Measurements from ENCODE around the gene PCDHGA8. TPM values are rescaled to one million over a fixed set of nuclear protein-coding genes. Genes with fewer than 3 reads are reported as not detected.
"Not testable (repeated sequence)": the region's sequence is repeated elsewhere in the genome, so short reads cannot be mapped to it uniquely, and the experiment has no call there.

PCDHGA8 gene
- total and polyA plus RNA-seq, 4 donors, result 0.13 to 6.8 (median 1.8) TPM

DNA sequence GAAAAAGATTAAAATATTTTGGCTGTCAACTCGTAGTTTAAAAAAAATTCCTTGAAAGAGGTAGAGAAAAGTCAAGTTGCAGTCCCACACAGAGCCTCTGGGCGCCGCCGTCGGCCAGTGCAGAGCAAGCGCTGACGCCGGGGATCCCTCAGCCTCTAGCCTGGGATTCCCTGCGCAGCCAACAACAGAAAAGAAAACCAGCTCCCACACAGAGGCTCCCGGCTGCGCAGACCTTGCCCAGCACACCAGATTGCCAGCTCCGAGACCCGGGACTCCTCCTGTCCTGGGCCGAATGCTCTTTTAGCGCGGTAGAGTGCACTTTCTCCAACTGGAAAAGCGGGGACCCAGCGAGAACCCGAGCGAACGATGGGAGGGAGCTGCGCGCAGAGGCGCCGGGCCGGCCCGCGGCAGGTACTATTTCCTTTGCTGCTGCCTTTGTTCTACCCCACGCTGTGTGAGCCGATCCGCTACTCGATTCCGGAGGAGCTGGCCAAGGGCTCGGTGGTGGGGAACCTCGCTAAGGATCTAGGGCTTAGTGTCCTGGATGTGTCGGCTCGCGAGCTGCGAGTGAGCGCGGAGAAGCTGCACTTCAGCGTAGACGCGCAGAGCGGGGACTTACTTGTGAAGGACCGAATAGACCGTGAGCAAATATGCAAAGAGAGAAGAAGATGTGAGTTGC lies 25.2 kb downstream of the PCDHGA8 start, which contains the start of gene PCDHGB7:
TSS of gene PCDHGB7 (plus strand) at position 184 of the 679 bp plus-strand sequence. CDS start at position 367, 183 bp downstream.
- H3K9me3 ChIP-seq (ENCODE audit: control insufficient read depth, low read length), result peaks cover 44% of the 10 kb centered on the region
- H3K4me1 ChIP-seq (ENCODE audit: control insufficient read depth in 1 of 2, insufficient read depth in 2 of 2, low read length in 2 of 2); H3K4me3 ChIP-seq (ENCODE audit: low read length in 2 of 2); H3K36me3 ChIP-seq (ENCODE audit: control insufficient read depth in 1 of 2, insufficient read depth in 2 of 2, low read length in 1 of 2); H3K27ac ChIP-seq (ENCODE audit: low read depth in 1 of 2, low read length in 2 of 2); H3K27me3 ChIP-seq (ENCODE audit: control insufficient read depth in 1 of 2, insufficient read depth in 2 of 2, low read length in 1 of 2): not testable (repeated sequence)
- ATAC-seq (ENCODE audit: low FRiP score) (peak; percentile 91), DNase-seq (peak in 1 of 2 donors; percentile 83)
- 6 to 10% methylated on average over 42 to 47 of the region's 47 CpGs for WGBS, 2 donors
- intact Hi-C loops (cut with DNase I), result loop anchor here in 1 of 2 donors (10.0 kb wide), 2 partner anchors 107 to 147 kb away; no protein-coding TSS in a partner anchor

DNA sequence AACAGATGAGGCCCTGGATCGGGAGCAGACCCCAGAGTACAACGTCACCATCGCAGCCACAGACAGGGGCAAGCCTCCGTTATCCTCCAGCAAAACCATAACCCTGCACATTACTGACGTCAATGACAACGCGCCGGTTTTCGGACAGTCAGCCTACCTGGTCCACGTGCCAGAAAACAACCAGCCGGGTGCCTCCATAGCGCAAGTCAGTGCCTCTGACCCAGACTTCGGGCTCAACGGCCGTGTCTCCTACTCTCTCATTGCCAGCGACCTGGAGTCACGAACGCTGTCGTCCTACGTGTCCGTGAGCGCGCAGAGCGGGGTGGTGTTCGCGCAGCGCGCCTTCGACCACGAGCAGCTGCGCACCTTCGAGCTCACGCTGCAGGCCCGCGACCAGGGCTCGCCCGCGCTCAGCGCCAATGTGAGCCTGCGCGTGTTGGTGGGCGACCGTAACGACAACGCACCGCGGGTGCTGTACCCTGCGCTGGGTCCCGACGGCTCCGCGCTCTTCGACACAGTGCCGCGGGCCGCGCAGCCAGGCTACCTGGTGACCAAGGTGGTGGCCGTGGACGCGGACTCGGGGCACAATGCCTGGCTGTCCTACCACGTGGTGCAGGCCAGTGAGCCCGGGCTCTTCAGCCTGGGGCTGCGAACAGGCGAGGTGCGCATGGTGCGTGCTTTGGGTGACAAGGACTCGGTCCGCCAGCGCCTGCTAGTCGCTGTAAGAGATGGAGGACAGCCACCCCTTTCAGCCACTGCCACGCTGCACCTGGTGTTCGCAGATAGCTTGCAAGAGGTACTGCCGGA lies 26.8 kb downstream of the PCDHGA8 start:
- intact Hi-C loops (cut with DNase I), result loop anchor here in 1 of 2 donors (10.0 kb wide), 2 partner anchors 106 to 146 kb away; no protein-coding TSS in a partner anchor
- Histone ChIP-seq H3K36me3 (ENCODE audit: control insufficient read depth in 1 of 2, insufficient read depth in 2 of 2, low read length in 1 of 2) (no peaks in the 10 kb centered on the region), H3K27ac (ENCODE audit: low read depth in 1 of 2, low read length in 2 of 2) (no peak overlapping the region), H3K4me1 (ENCODE audit: control insufficient read depth in 1 of 2, insufficient read depth in 2 of 2, low read length in 2 of 2) (no peaks in the 10 kb centered on the region), H3K4me3 (ENCODE audit: low read length in 2 of 2) (no peak overlapping the region), H3K27me3 (ENCODE audit: control insufficient read depth in 1 of 2, insufficient read depth in 2 of 2, low read length in 1 of 2) (no peaks in the 10 kb centered on the region), H3K9me3 (ENCODE audit: control insufficient read depth, low read length) (peaks cover 44% of the 10 kb centered on the region)
- WGBS, 2 donors, result 19 to 29% methylated on average over 72 to 74 of the region's 74 CpGs
- ATAC-seq (ENCODE audit: low FRiP score), result no peak
- no peak for DNase-seq

DNA sequence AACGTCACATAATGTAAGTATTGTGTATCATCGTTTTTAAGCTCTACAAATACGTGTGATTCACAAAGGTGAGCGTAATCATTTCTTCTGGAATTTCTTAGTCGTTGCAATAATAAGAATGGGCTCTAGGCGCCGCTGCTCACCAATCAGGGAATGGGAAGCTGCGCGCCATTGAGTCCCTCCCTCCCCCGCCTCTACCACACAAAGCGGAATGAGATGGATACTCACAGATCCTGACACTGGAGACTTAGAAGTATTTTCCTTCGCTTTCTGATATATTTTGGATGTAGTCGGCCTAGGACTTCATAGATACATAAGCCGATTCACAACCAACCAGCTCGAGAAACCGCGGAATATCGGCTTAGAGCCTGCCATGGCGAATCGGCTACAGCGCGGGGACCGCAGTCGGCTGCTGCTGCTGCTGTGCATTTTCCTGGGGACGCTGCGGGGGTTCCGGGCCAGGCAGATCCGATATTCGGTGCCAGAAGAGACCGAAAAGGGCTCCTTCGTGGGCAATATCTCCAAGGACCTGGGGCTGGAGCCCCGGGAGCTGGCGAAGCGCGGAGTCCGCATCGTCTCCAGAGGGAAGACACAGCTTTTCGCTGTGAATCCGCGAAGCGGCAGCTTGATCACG lies 28.5 kb downstream of the PCDHGA8 start, which contains the start of gene PCDHGA11:
TSS of gene PCDHGA11 (plus strand) at position 197 of the 634 bp plus-strand sequence. CDS start at position 374, 177 bp downstream.
- DNase-seq (no peak), ATAC-seq (ENCODE audit: low FRiP score) (no peak)
- no peak within 1 kb of the TSS for H3K27ac ChIP-seq (ENCODE audit: low read depth in 1 of 2, low read length in 2 of 2)
- peak within 1 kb of the TSS in 1 of 2 donors; percentile 0 for H3K4me3 ChIP-seq (ENCODE audit: low read length in 2 of 2)
- peaks cover 37% of the 10 kb centered on the region for H3K9me3 ChIP-seq (ENCODE audit: control insufficient read depth, low read length)
- no peaks in the 10 kb centered on the region for H3K27me3 ChIP-seq (ENCODE audit: control insufficient read depth in 1 of 2, insufficient read depth in 2 of 2, low read length in 1 of 2)
- H3K36me3 ChIP-seq (ENCODE audit: control insufficient read depth in 1 of 2, insufficient read depth in 2 of 2, low read length in 1 of 2), result no peaks in the 10 kb centered on the region
- H3K4me1 ChIP-seq (ENCODE audit: control insufficient read depth in 1 of 2, insufficient read depth in 2 of 2, low read length in 2 of 2), result no peaks in the 10 kb centered on the region
- intact Hi-C loops (cut with DNase I), result loop anchor here in 1 of 2 donors (5.0 kb wide), 2 partner anchors 49 to 106 kb away; partner anchors contain the start of genes PCDHGA6 and PCDHGB3
- 12% methylated on average over 42 of the region's 42 CpGs for WGBS, 2 donors

DNA sequence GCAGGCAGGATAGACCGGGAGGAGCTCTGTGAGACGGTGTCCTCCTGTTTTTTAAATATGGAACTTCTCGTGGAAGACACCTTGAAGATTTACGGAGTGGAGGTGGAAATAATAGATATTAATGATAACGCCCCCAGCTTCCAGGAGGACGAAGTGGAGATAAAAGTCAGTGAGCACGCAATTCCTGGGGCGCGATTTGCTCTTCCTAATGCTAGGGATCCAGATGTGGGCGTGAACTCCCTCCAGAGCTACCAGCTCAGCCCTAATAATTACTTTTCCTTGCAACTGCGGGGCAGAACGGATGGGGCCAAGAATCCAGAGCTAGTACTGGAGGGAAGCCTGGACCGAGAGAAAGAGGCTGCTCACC lies 29.0 kb downstream of the PCDHGA8 start:
- Histone ChIP-seq H3K4me1 (ENCODE audit: control insufficient read depth in 1 of 2, insufficient read depth in 2 of 2, low read length in 2 of 2) (no peaks in the 10 kb centered on the region), H3K4me3 (ENCODE audit: low read length in 2 of 2) (no peak overlapping the region), H3K36me3 (ENCODE audit: control insufficient read depth in 1 of 2, insufficient read depth in 2 of 2, low read length in 1 of 2) (no peaks in the 10 kb centered on the region), H3K27me3 (ENCODE audit: control insufficient read depth in 1 of 2, insufficient read depth in 2 of 2, low read length in 1 of 2) (no peaks in the 10 kb centered on the region), H3K9me3 (ENCODE audit: control insufficient read depth, low read length) (peaks cover 40% of the 10 kb centered on the region), H3K27ac (ENCODE audit: low read depth in 1 of 2, low read length in 2 of 2) (no peak overlapping the region)
- intact Hi-C loops (cut with DNase I), result loop anchor here in 1 of 2 donors (5.0 kb wide), 2 partner anchors 49 to 106 kb away; partner anchors contain the start of genes PCDHGA6 and PCDHGB3
- DNase-seq (no peak), ATAC-seq (ENCODE audit: low FRiP score) (no peak)
- 13% methylated on average over 13 of the region's 13 CpGs for WGBS, 2 donors

DNA sequence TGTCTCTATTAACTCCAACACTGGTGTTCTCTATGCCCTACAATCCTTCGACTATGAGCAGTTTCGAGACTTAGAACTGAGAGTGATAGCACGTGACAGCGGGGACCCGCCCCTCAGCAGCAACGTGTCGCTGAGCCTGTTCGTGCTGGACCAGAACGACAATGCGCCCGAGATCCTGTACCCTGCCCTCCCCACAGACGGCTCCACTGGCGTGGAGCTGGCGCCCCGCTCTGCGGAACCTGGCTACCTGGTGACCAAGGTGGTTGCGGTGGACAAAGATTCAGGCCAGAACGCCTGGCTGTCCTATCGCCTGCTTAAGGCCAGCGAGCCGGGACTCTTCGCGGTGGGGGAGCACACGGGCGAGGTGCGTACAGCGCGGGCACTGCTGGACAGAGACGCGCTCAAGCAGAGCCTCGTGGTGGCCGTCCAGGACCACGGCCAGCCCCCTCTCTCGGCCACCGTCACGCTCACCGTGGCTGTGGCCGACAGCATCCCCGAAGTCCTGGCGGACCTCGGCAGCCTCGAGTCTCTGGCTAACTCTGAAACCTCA lies 30.4 kb downstream of the PCDHGA8 start:
- no peak for ATAC-seq (ENCODE audit: low FRiP score)
- 16 to 22% methylated on average over 42 of the region's 42 CpGs for WGBS, 2 donors
- intact Hi-C loops (cut with DNase I), result loop anchor here in 1 of 2 donors (5.0 kb wide), 2 partner anchors 51 to 104 kb away; partner anchors contain the start of genes PCDHGA6 and PCDHGB3

DNA sequence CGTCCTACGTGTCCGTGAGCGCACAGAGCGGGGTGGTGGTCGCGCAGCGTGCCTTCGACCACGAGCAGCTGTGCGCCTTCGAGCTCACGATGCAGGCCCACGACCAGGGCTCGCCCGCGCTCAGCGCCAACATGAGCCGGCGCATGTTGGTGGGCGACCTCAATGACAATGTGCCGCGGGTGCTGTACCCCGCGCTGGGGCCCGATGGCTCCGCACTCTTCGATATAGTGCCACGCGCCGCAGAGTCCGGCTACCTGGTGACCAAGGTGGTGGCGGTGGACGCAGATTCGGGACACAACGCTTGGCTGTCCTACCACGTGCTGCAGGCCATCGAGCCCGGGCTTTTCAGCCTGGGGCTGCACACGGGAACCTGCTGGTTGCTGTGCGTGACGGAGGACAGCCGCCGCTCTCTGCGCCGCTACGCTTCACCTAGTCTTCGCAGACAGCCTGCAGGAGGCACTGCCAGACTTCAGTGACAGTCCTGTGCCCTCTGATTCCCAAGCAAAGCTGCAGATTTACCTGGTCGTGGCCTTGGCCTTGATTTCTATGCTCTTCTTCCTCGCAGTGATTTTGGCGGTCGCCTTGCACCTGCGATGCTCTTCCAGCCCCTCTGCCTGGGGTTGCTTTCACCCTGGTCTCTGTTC lies 35.5 kb downstream of the PCDHGA8 start:
- Histone ChIP-seq H3K9me3 (ENCODE audit: control insufficient read depth, low read length) (peaks cover 40% of the 10 kb centered on the region), H3K4me1 (ENCODE audit: control insufficient read depth in 1 of 2, insufficient read depth in 2 of 2, low read length in 2 of 2) (no peaks in the 10 kb centered on the region), H3K27ac (ENCODE audit: low read depth in 1 of 2, low read length in 2 of 2) (no peak overlapping the region), H3K36me3 (ENCODE audit: control insufficient read depth in 1 of 2, insufficient read depth in 2 of 2, low read length in 1 of 2) (no peaks in the 10 kb centered on the region), H3K27me3 (ENCODE audit: control insufficient read depth in 1 of 2, insufficient read depth in 2 of 2, low read length in 1 of 2) (no peaks in the 10 kb centered on the region), H3K4me3 (ENCODE audit: low read length in 2 of 2) (no peak overlapping the region)
- WGBS, 2 donors, result 35 to 39% methylated on average over 53 of the region's 53 CpGs
- no peak for DNase-seq
- no peak for ATAC-seq (ENCODE audit: low FRiP score)
- intact Hi-C loops (cut with DNase I), result no loop called here

More for the DNA sequence above, 30.4 kb downstream of the PCDHGA8 start:
- no peaks in the 10 kb centered on the region for H3K27me3 ChIP-seq (ENCODE audit: control insufficient read depth in 1 of 2, insufficient read depth in 2 of 2, low read length in 1 of 2)
- H3K4me1 ChIP-seq (ENCODE audit: control insufficient read depth in 1 of 2, insufficient read depth in 2 of 2, low read length in 2 of 2), result no peaks in the 10 kb centered on the region
- H3K9me3 ChIP-seq (ENCODE audit: control insufficient read depth, low read length), result peaks cover 47% of the 10 kb centered on the region
- DNase-seq, result no peak
- no peak overlapping the region for H3K4me3 ChIP-seq (ENCODE audit: low read length in 2 of 2)
- H3K27ac ChIP-seq (ENCODE audit: low read depth in 1 of 2, low read length in 2 of 2), result no peak overlapping the region
- no peaks in the 10 kb centered on the region for H3K36me3 ChIP-seq (ENCODE audit: control insufficient read depth in 1 of 2, insufficient read depth in 2 of 2, low read length in 1 of 2)

DNA sequence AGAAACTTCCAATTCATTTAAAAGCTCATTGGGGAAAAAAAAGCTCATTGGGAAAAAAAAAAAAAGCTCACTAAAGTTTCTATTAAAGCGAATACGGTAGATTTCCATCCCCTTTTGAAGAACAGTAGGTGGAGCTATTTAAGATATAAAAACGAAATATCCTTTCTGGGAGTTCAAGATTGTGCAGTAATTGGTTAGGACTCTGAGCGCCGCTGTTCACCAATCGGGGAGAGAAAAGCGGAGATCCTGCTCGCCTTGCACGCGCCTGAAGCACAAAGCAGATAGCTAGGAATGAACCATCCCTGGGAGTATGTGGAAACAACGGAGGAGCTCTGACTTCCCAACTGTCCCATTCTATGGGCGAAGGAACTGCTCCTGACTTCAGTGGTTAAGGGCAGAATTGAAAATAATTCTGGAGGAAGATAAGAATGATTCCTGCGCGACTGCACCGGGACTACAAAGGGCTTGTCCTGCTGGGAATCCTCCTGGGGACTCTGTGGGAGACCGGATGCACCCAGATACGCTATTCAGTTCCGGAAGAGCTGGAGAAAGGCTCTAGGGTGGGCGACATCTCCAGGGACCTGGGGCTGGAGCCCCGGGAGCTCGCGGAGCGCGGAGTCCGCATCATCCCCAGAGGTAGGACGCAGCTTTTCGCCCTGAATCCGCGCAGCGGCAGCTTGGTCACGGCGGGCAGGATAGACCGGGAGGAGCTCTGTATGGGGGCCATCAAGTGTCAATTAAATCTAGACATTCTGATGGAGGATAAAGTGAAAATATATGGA lies 38.1 kb downstream of the PCDHGA8 start, which contains the start of gene PCDHGA12:
TSS of gene PCDHGA12 (plus strand) at position 176 of the 782 bp plus-strand sequence. CDS start at position 429, 253 bp downstream.
- DNase-seq, result peak in 1 of 2 donors; percentile 77
- 12 to 15% methylated on average over 33 of the region's 33 CpGs for WGBS, 2 donors
- Histone ChIP-seq H3K4me1 (ENCODE audit: control insufficient read depth in 1 of 2, insufficient read depth in 2 of 2, low read length in 2 of 2) (no peaks in the 10 kb centered on the region), H3K27me3 (ENCODE audit: control insufficient read depth in 1 of 2, insufficient read depth in 2 of 2, low read length in 1 of 2) (no peaks in the 10 kb centered on the region), H3K27ac (ENCODE audit: low read depth in 1 of 2, low read length in 2 of 2) (no peak within 1 kb of the TSS), H3K36me3 (ENCODE audit: control insufficient read depth in 1 of 2, insufficient read depth in 2 of 2, low read length in 1 of 2) (no peaks in the 10 kb centered on the region), H3K4me3 (ENCODE audit: low read length in 2 of 2) (no peak within 1 kb of the TSS), H3K9me3 (ENCODE audit: control insufficient read depth, low read length) (peaks cover 39% of the 10 kb centered on the region)
- intact Hi-C loops (cut with DNase I), result no loop called here
- ATAC-seq (ENCODE audit: low FRiP score), result peak; percentile 72

Data from aorta (tissue), 5 donors.